Fibroblast of lung (primary cell): ENCODE measurements around the gene GLA. TPM values are rescaled to one million over a fixed set of nuclear protein-coding genes. Genes with fewer than 3 reads are reported as not detected.

Experiments
- DNase-seq, 2 donors: peaks; one replicate each; pipeline versions ENCODE4 v3.0.0 to v3.0.0-alpha.2; 2010; ENCODE audit warnings: low read depth in 2 of 2
- H2AFZ ChIP-seq: 2 replicates; pipeline ENCODE4 v1.5.1; 2012; ENCODE audit warnings: low read length, control low read depth, inconsistent platforms
- H3K27ac ChIP-seq: 2 replicates; pipeline ENCODE4 v1.5.1; 2011; ENCODE audit warnings: low read length, control low read depth; ENCODE audit not compliant: insufficient read depth
- H3K27me3 ChIP-seq: 2 replicates; pipeline ENCODE4 v1.5.1; 2011; ENCODE audit warnings: mild to moderate bottlenecking, low read length; ENCODE audit not compliant: control insufficient read depth, insufficient read depth
- H3K36me3 ChIP-seq: 2 replicates; pipeline ENCODE4 v1.5.1; 2011; ENCODE audit warnings: low read length; ENCODE audit not compliant: control insufficient read depth, insufficient read depth
- H3K4me1 ChIP-seq: 2 replicates; pipeline ENCODE4 v1.5.1; 2011; ENCODE audit warnings: low read length; ENCODE audit not compliant: control insufficient read depth, insufficient read depth; ENCODE audit errors: extremely low read depth
- H3K4me2 ChIP-seq: 2 replicates; pipeline ENCODE4 v1.5.1; 2011; ENCODE audit warnings: low read length, control low read depth; ENCODE audit not compliant: insufficient read depth; ENCODE audit errors: extremely low read depth
- H3K4me3 ChIP-seq, 4 experiments: fragments of 200-600 bp in 1 of 4; sonication (generic) in 1 of 4; replicated peaks in 1 of 4; 2 replicates each; pipeline ENCODE4 v1.5.1; 2011 to 2016; ENCODE audit warnings: low read length in 4 of 4, low read depth in 3 of 4, mild to moderate bottlenecking in 3 of 4, control low read depth in 2 of 4, inconsistent platforms in 1 of 4, mixed read lengths in 1 of 4; ENCODE audit not compliant: insufficient read depth in 1 of 4; ENCODE audit errors: control extremely low read depth in 1 of 4
- H3K79me2 ChIP-seq: 2 replicates; pipeline ENCODE4 v1.5.1; 2012; ENCODE audit warnings: mild to moderate bottlenecking, low read length, inconsistent platforms; ENCODE audit not compliant: control insufficient read depth, insufficient read depth
- H3K9ac ChIP-seq: 2 replicates; pipeline ENCODE4 v1.5.1; 2011; ENCODE audit warnings: mild to moderate bottlenecking, low read length, control low read depth; ENCODE audit not compliant: insufficient read depth
- H3K9me3 ChIP-seq: 2 replicates; pipeline ENCODE4 v1.5.1; 2012; ENCODE audit warnings: low read depth, low read length; ENCODE audit not compliant: control insufficient read depth, insufficient read depth
- H4K20me1 ChIP-seq: 2 replicates; pipeline ENCODE4 v1.5.1; 2011; ENCODE audit warnings: low read length; ENCODE audit not compliant: control insufficient read depth, insufficient read depth; ENCODE audit errors: extremely low read depth
- CTCF ChIP-seq, 2 donors: IDR thresholded peaks in 1 of 2; conservative IDR thresholded peaks in 1 of 2; 1 replicate in 1 of 2; 2 replicates in 1 of 2; pipeline ENCODE4 v1.5.1; 2011 to 2012; ENCODE audit warnings: low read length in 2 of 2, control low read depth in 1 of 2, inconsistent platforms in 1 of 2, low read depth in 1 of 2, mild to moderate bottlenecking in 1 of 2
- EZH2 ChIP-seq: IDR thresholded peaks from 2 replicates; pipeline ENCODE4 v1.5.1; 2012; ENCODE audit warnings: low read length, control low read depth, mild to moderate bottlenecking; ENCODE audit errors: missing control alignments
- polyA plus RNA-seq, 2 donors: library from polyadenylated mRNA; depleted of rRNA in 1 of 2; stranded (reverse) in 1 of 2; unstranded in 1 of 2; fragments of >200 nt; gene quantifications; 2 replicates each; pipeline ENCODE4 v1.2.1, GENCODE V29; 2011 to 2012; ENCODE audit warnings: missing spikeins in 1 of 2
- total RNA-seq: library from RNA; depleted of rRNA; stranded (reverse); fragments of >200 nt; gene quantifications from 2 replicates; pipeline ENCODE4 v1.2.1, GENCODE V29; 2014

GLA gene
- total and polyA plus RNA-seq, 2 donors (not counting 1 experiment from before 2014, with no cell fraction given): 19.3 to 23.1 TPM

- Histone ChIP-seq H3K27ac (peak within 1 kb of the TSS; percentile 75), H3K4me2 (peak within 1 kb of the TSS; percentile 87), H3K36me3 (no peaks in the 10 kb centered on the region), H3K9me3 (no peaks in the 10 kb centered on the region), H4K20me1 (no peaks in the 10 kb centered on the region), H3K4me3 (peak within 1 kb of the TSS; percentile 62 to 95 (median 72)), H3K9ac (peak within 1 kb of the TSS; percentile 55), H3K4me1 (no peaks in the 10 kb centered on the region), H3K27me3 (no peaks in the 10 kb centered on the region), H2AFZ (peak within 1 kb of the TSS; percentile 95), H3K79me2 (peaks cover 18% of the 10 kb centered on the region)
- TF ChIP-seq CTCF (conservative IDR thresholded peaks at IDR 0.05 in 1 of 2, IDR thresholded peaks at IDR 0.05 in 1 of 2; ENCODE audit: low read depth in 1 of 2, low read length in 2 of 2) (peak; percentile 64 to 71), EZH2 (no peak)
- peak; percentile 90 to 92 for DNase-seq
These were observed 16.8 kb downstream of the GLA start, which contains the start of gene RPL36A for GRCh38 chrX:101390664-101391525. TSS of gene RPL36A (plus strand) at chrX:101391011. CDS start at chrX:101391044, 33 bp downstream.

GRCh38 chrX:101388604-101389003, 19.1 kb downstream of the GLA start:
- TF ChIP-seq CTCF (conservative IDR thresholded peaks at IDR 0.05 in 1 of 2, IDR thresholded peaks at IDR 0.05 in 1 of 2; ENCODE audit: low read depth in 1 of 2, low read length in 2 of 2): no peak
- no peak for TF ChIP-seq EZH2
- Histone ChIP-seq H2AFZ (no peak overlapping the region), H3K4me3 (no peak overlapping the region), H3K9ac (no peak overlapping the region), H3K79me2 (peaks cover 18% of the 10 kb centered on the region), H4K20me1 (no peaks in the 10 kb centered on the region), H3K4me2 (no peak overlapping the region), H3K27ac (no peak overlapping the region), H3K27me3 (no peaks in the 10 kb centered on the region), H3K4me1 (no peaks in the 10 kb centered on the region), H3K36me3 (no peaks in the 10 kb centered on the region), H3K9me3 (no peaks in the 10 kb centered on the region)
- DNase-seq: no peak

- Histone ChIP-seq H4K20me1 (no peaks in the 10 kb centered on the region), H3K9me3 (no peaks in the 10 kb centered on the region), H3K36me3 (no peaks in the 10 kb centered on the region), H3K27ac (no peak overlapping the region), H2AFZ (no peak overlapping the region), H3K9ac (no peak overlapping the region), H3K79me2 (peaks cover 6% of the 10 kb centered on the region), H3K4me3 (no peak overlapping the region), H3K27me3 (no peaks in the 10 kb centered on the region), H3K4me2 (no peak overlapping the region), H3K4me1 (no peaks in the 10 kb centered on the region)
- TF ChIP-seq EZH2 (no peak), CTCF (conservative IDR thresholded peaks at IDR 0.05 in 1 of 2, IDR thresholded peaks at IDR 0.05 in 1 of 2; ENCODE audit: low read depth in 1 of 2, low read length in 2 of 2) (no peak)
- DNase-seq: no peak
These were observed 21.2 kb downstream of the GLA start for GRCh38 chrX:101386542-101386885.
